Parathyroid adenoma (tissue), 2 donors: ENCODE measurements around the gene ST3GAL4.

ENCODE experiments used
- H2AFZ ChIP-seq: fragments of 300-600 bp; sonication (generic); one replicate; pipeline ENCODE4 v1.7.0; 2017; ENCODE audit warnings: antibody characterized with exemption, mild to moderate bottlenecking
- H3K27ac ChIP-seq: fragments of 300-600 bp; sonication (generic); one replicate; pipeline ENCODE4 v1.7.0; 2017
- H3K27me3 ChIP-seq: fragments of 300-600 bp; sonication (generic); one replicate; pipeline ENCODE4 v1.7.0; 2017; ENCODE audit warnings: low read length; ENCODE audit not compliant: control insufficient read depth, insufficient read depth
- H3K36me3 ChIP-seq: fragments of 300-600 bp; sonication (generic); one replicate; pipeline ENCODE4 v1.7.0; 2017; ENCODE audit warnings: low read length; ENCODE audit not compliant: control insufficient read depth, insufficient read depth
- H3K4me1 ChIP-seq: fragments of 300-600 bp; sonication (generic); one replicate; pipeline ENCODE4 v1.7.0; 2017; ENCODE audit warnings: control low read depth
- H3K4me2 ChIP-seq: fragments of 300-600 bp; sonication (generic); one replicate; pipeline ENCODE4 v1.7.0; 2017; ENCODE audit warnings: low read length
- H3K4me3 ChIP-seq: fragments of 300-600 bp; sonication (generic); one replicate; pipeline ENCODE4 v1.7.0; 2017; ENCODE audit warnings: low read depth, low read length
- H3K79me2 ChIP-seq: fragments of 300-600 bp; sonication (generic); one replicate; pipeline ENCODE4 v1.7.0; 2017; ENCODE audit warnings: control low read depth
- H3K9ac ChIP-seq: fragments of 300-600 bp; sonication (generic); one replicate; pipeline ENCODE4 v1.7.0; 2017; ENCODE audit warnings: mild to moderate bottlenecking
- H3K9me3 ChIP-seq: fragments of 300-600 bp; sonication (generic); one replicate; pipeline ENCODE4 v1.7.0; 2017; ENCODE audit warnings: low read length; ENCODE audit not compliant: control insufficient read depth
- TF ChIP-seq, protein P1 (sequence below): fragments of 300-600 bp; sonication (generic); IDR thresholded peaks from one replicate; pipeline ENCODE4 v1.7.0; 2017; ENCODE audit warnings: antibody characterized with exemption, mild to moderate bottlenecking
- donor health status: primary hyperparathyroidism.

The ST3GAL4 gene

DNA sequence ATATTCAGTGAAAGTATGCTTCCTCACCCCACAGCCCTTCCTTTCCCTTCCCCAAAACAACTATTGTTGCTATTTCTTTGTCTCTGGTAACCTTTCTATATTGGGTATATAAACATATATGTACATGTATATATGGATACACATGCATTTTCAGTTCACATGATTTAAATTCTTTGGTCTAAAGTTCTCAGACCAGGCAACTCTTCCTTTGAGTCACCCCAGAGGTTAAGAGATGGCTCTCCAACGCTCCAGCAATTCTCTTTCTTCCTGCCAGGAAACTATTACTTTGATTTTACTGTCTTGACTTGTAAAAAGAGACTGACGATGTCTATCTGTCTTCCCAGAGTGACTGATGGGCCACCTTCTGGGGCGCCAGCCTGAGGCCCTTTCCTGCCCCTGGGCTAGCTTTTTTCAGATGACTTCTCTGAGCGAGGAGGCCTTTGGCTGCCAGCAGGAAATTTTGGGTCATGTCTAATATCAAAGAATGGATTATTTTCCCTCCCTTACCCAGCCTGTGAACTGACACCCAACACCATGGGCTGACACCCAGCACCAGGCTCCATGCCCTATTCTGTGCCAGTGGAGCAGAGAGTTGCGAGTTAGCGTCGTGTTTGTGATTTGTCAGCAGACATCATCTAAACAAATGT is 14.4 kb upstream of the ST3GAL4 start:
- Histone ChIP-seq H3K9ac (no peak overlapping the region), H3K4me3 (no peak overlapping the region), H3K4me2 (no peak overlapping the region), H2AFZ (no peak overlapping the region), H3K79me2 (no peaks in the 10 kb centered on the region), H3K27me3 (no peaks in the 10 kb centered on the region), H3K4me1 (no peaks in the 10 kb centered on the region), H3K36me3 (no peaks in the 10 kb centered on the region), H3K9me3 (no peaks in the 10 kb centered on the region), H3K27ac (no peak overlapping the region)
- TF ChIP-seq, protein P1, sequence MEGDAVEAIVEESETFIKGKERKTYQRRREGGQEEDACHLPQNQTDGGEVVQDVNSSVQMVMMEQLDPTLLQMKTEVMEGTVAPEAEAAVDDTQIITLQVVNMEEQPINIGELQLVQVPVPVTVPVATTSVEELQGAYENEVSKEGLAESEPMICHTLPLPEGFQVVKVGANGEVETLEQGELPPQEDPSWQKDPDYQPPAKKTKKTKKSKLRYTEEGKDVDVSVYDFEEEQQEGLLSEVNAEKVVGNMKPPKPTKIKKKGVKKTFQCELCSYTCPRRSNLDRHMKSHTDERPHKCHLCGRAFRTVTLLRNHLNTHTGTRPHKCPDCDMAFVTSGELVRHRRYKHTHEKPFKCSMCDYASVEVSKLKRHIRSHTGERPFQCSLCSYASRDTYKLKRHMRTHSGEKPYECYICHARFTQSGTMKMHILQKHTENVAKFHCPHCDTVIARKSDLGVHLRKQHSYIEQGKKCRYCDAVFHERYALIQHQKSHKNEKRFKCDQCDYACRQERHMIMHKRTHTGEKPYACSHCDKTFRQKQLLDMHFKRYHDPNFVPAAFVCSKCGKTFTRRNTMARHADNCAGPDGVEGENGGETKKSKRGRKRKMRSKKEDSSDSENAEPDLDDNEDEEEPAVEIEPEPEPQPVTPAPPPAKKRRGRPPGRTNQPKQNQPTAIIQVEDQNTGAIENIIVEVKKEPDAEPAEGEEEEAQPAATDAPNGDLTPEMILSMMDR = no peak

DNA sequence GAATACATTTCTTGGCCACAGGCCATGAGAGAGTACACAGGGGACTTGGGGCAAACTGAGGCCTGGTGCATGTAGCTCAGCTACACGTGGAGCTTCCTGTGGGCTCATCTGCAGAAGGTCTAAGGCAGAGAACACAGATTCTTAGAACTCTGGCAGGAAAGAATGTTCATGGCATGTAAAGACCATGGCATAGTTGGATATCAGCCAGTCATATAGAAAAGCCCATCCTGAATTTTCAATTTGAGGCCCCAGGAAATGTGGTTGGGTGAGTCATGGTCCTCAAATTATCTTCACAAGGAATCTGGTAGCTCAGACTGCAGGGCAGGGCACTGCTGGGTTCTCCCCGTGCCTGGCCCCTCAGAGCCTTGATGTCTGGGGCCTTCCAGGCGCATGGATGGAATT is 13.7 kb upstream of the ST3GAL4 start:
- H2AFZ ChIP-seq = no peak overlapping the region
- no peaks in the 10 kb centered on the region for H3K36me3 ChIP-seq
- H3K4me1 ChIP-seq = no peaks in the 10 kb centered on the region
- no peak overlapping the region for H3K27ac ChIP-seq
- H3K79me2 ChIP-seq = no peaks in the 10 kb centered on the region
- H3K4me3 ChIP-seq = no peak overlapping the region
- no peak overlapping the region for H3K4me2 ChIP-seq
- H3K27me3 ChIP-seq = no peaks in the 10 kb centered on the region
- H3K9ac ChIP-seq = no peak overlapping the region
- no peaks in the 10 kb centered on the region for H3K9me3 ChIP-seq
- TF ChIP-seq, protein P1 = no peak

DNA sequence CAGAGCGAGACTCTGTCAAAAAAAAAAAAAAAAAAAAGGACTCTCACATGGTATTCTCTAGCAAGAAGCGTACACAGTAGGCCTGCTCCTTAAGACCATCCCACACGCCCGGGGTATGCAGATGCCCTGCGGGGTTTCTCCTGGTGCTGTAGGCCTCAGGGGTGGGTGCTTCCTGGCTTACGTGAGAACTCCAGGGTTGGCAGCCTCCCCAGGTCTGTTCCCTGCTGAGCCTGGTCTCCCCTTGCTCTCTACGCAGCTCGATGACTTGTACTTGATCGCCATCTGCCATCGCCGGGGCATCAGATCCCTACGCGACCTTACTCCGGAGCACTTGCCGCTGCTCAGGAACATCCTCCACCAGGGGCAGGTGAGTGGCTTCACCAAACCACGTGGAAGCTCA is 12.4 kb upstream of the ST3GAL4 start:
- TF ChIP-seq, protein P1 = no peak
- H3K27me3 ChIP-seq = no peaks in the 10 kb centered on the region
- no peaks in the 10 kb centered on the region for H3K79me2 ChIP-seq
- no peak overlapping the region for H3K4me2 ChIP-seq
- H3K4me3 ChIP-seq = no peak overlapping the region
- no peaks in the 10 kb centered on the region for H3K4me1 ChIP-seq
- no peak overlapping the region for H2AFZ ChIP-seq
- H3K9me3 ChIP-seq = no peaks in the 10 kb centered on the region
- H3K36me3 ChIP-seq = no peaks in the 10 kb centered on the region
- no peak overlapping the region for H3K9ac ChIP-seq
- H3K27ac ChIP-seq = no peak overlapping the region

DNA sequence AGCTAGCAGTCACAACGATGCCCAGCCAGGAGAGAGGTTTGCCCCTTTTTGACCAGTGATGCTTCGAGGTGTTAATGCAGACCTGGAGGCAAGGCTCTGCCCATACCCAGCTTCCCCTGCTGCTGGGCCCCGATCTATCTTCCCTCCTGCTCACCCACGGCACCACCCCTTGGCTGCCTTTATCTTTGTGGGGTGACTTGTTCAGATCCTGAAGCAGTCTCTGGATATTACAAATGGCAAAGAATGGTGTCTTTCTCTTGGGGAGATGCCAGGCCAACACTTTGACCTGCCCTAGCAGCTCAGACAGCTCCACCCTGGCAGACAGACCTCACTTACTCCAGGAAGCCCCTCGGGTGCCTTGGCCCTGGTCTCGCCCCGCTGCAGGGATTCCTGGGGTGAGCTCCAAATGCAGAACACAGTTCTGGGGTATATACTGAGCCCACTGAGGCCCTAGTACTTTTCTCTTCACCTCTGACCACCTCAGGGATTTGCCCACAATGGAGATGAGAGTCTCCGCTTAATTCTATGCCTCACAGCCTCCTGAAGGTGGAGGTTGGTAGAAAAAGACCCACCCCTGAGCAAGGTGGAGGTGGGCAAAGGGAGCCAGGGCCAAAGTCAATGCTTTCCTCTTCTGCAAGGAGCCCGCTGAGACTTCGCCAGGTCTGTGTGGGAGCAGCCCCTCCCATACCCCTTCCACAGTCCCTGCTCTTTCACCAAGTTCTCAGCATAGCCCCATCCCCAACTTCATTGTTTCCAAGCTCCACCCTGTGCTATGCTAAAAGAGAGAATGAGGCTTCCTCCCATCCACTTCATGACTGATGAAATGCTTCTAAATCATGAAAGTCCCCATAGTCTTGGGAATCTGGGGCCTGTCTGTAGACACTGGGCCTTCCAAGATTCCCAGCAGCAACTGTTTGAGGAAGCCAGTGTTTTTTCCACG is 11.1 kb upstream of the ST3GAL4 start:
- H3K9me3 ChIP-seq = no peaks in the 10 kb centered on the region
- no peak overlapping the region for H3K4me2 ChIP-seq
- H3K27ac ChIP-seq = no peak overlapping the region
- H3K36me3 ChIP-seq = no peaks in the 10 kb centered on the region
- no peak overlapping the region for H3K9ac ChIP-seq
- TF ChIP-seq, protein P1 = no peak
- H3K4me1 ChIP-seq = no peaks in the 10 kb centered on the region
- no peaks in the 10 kb centered on the region for H3K79me2 ChIP-seq
- no peaks in the 10 kb centered on the region for H3K27me3 ChIP-seq
- no peak overlapping the region for H3K4me3 ChIP-seq
- no peak overlapping the region for H2AFZ ChIP-seq
